HepG2 (cell line): ENCODE measurements around the gene RNF135. TPM values are rescaled to one million over a fixed set of nuclear protein-coding genes. Genes with fewer than 3 reads are reported as not detected.
A peak's percentile ranks its signal among the peaks of the same experiment; 100 is the strongest.

ENCODE experiments used
- ATAC-seq: fragments of 200-7000 bp; cut with Tn5 transposase; 3 replicates; pipeline ENCODE4 v1.9.1; 2020; ENCODE audit warnings: mild to moderate bottlenecking, moderate library complexity
- BruUV-seq: library from RNA; stranded (reverse); fragments of 400-500 nt; replicated peaks from 2 replicates; lab custom pipeline; 2021; lab: Mats Ljungman, UMichigan
- CTCF ChIA-PET: fragments of 300-600 bp; formaldehyde crosslinking; extraction: SDS; loops from one replicate; lab custom pipeline; 2021; ENCODE audit warnings: low total read pairs, inconsistent platforms, low intra/inter-chr PET ratio; lab: Yijun Ruan, JAX
- POLR2A ChIA-PET: fragments of 350-600 bp; sonication (Branson Sonifier 250); formaldehyde crosslinking; loops from one replicate; lab custom pipeline; 2020; ENCODE audit warnings: antibody characterized with exemption, inconsistent platforms; lab: Yijun Ruan, JAX
- DNase-seq: peaks from one replicate; pipeline ENCODE4 v3.0.0-alpha.2; 2015; ENCODE audit warnings: low spot score
- FAIRE-seq: peaks from 3 replicates; lab custom pipeline; 2011; peaks lifted over from hg19 to GRCh38; lab: Jason Lieb, UNC
- H2AFZ ChIP-seq: one replicate; pipeline ENCODE4 v1.6.1; 2011; ENCODE audit warnings: low read length, inconsistent platforms
- H3K27ac ChIP-seq: fragments of 300-600 bp; 3 replicates; pipeline ENCODE4 v1.8.0; 2011; ENCODE audit warnings: mixed run types, mild to moderate bottlenecking, mixed read lengths, low read length, inconsistent platforms; ENCODE audit not compliant: insufficient read depth; ENCODE audit errors: extremely low read length
- H3K27me3 ChIP-seq, 2 experiments: fragments of 200-600 bp in 1 of 2; 2 replicates in 1 of 2; 3 replicates in 1 of 2; pipeline versions ENCODE4 v1.6.0 to v1.8.0; 2011; ENCODE audit warnings: low read length in 2 of 2, mild to moderate bottlenecking in 2 of 2, moderate library complexity in 2 of 2, inconsistent platforms in 1 of 2; ENCODE audit not compliant: insufficient read depth in 2 of 2, control insufficient read depth in 1 of 2
- H3K36me3 ChIP-seq, 2 experiments: fragments of 200-600 bp in 1 of 2; replicated peaks in 1 of 2; 2 replicates in 1 of 2; 3 replicates in 1 of 2; pipeline versions ENCODE4 v1.5.1 to v1.8.0; 2011; ENCODE audit warnings: low read length in 2 of 2, inconsistent platforms in 1 of 2; ENCODE audit not compliant: insufficient read depth in 2 of 2, control insufficient read depth in 1 of 2
- H3K4me1 ChIP-seq: 2 replicates; pipeline ENCODE4 v1.5.1; 2012; ENCODE audit warnings: low read length, inconsistent platforms; ENCODE audit not compliant: insufficient read depth
- H3K4me2 ChIP-seq: 2 replicates; pipeline ENCODE4 v1.6.0; 2011; ENCODE audit warnings: low read depth, low read length, inconsistent platforms
- H3K4me3 ChIP-seq, 3 experiments: fragments of 200-600 bp in 1 of 3; sonication (generic), shearing (Covaris generic) in 1 of 3; replicated peaks in 1 of 3; 2 replicates each; pipeline ENCODE4 v1.5.1; 2011 to 2016; ENCODE audit warnings: low read length in 3 of 3, inconsistent platforms in 2 of 3, low read depth in 2 of 3, mild to moderate bottlenecking in 2 of 3, control low read depth in 1 of 3, mixed read lengths in 1 of 3; ENCODE audit not compliant: insufficient read depth in 1 of 3
- H3K79me2 ChIP-seq: one replicate; pipeline ENCODE4 v1.6.1; 2011; ENCODE audit warnings: low read length, inconsistent platforms; ENCODE audit not compliant: insufficient read depth
- H3K9ac ChIP-seq: 2 replicates; pipeline ENCODE4 v1.6.0; 2011; ENCODE audit warnings: mild to moderate bottlenecking, low read depth, low read length, inconsistent platforms; ENCODE audit not compliant: insufficient read depth
- H3K9me3 ChIP-seq: 2 replicates; pipeline ENCODE4 v1.5.1; 2012; ENCODE audit warnings: mild to moderate bottlenecking, low read length
- H4K20me1 ChIP-seq: 2 replicates; pipeline ENCODE4 v1.6.0; 2011; ENCODE audit warnings: inconsistent platforms, mild to moderate bottlenecking, low read length, moderate library complexity; ENCODE audit not compliant: insufficient read depth
- USF2 ChIP-seq, 2 experiments: sonication (generic) in 1 of 2; formaldehyde crosslinking in 1 of 2; IDR thresholded peaks; 2 replicates each; pipeline versions ENCODE4 v1.5.1 to v1.6.1; 2011 to 2020; ENCODE audit warnings: borderline replicate concordance in 1 of 2, low read depth in 1 of 2, low read length in 1 of 2, mild to moderate bottlenecking in 1 of 2, missing genetic modification reagents in 1 of 2, moderate library complexity in 1 of 2
- ZBTB49 ChIP-seq: sonication (generic); formaldehyde crosslinking; IDR thresholded peaks from 2 replicates; pipeline ENCODE4 v1.4.0; 2020; ENCODE audit warnings: missing genetic modification reagents, borderline replicate concordance
- WGBS: methylation state at CpG from one replicate; pipeline ENCODE4 v1.1.6; 2017; ENCODE audit warnings: low lambda C conversion rate; 5-methylcytosine and 5-hydroxymethylcytosine counted together
- in situ Hi-C: cut with HindIII; loops from 2 replicates; pipeline ENCODE4 v1.10.0; 2017; ENCODE audit warnings: low pct_unique_long_range_greater_than_20kb; ENCODE audit not compliant: extremely low pct_ligation_motif_present
- intact Hi-C: fragments of 100-400 bp; cut with micrococcal nuclease; formaldehyde crosslinking; loops from one replicate; pipeline ENCODE4 v1.10.0; 2022; ENCODE audit not compliant: unreplicated experiment
- polyA plus RNA-seq, 8 experiments: library from polyadenylated mRNA; depleted of rRNA in 3 of 8; stranded (reverse) in 7 of 8; unstranded in 1 of 8; fragments of >200 nt; fragmentation: Illumina TruSeq in 4 of 8; extraction: Trizol in 4 of 8; gene quantifications; 2 replicates each; pipeline versions ENCODE4 v1.2.1 to v1.2.3, GENCODE V29; 2011 to 2016; ENCODE audit warnings: low read depth in 4 of 8, missing spikeins in 1 of 8, mixed read lengths in 1 of 8; ENCODE audit not compliant: insufficient read depth in 1 of 8
- total RNA-seq, 5 experiments: library from RNA; depleted of rRNA; stranded (reverse); fragments of >200 nt; fragmentation: Illumina TruSeq; extraction: Trizol; gene quantifications; 2 replicates each; pipeline ENCODE4 v1.2.3, GENCODE V29; 2016; ENCODE audit warnings: low read depth in 1 of 5

Gene RNF135
- total and polyA plus RNA-seq, 2 of the 13 experiments (the other 11 are each of a cell fraction or from before 2014, with no cell fraction given): not detected

- no peaks in the 10 kb centered on the region for H3K79me2 ChIP-seq
- H3K9me3 ChIP-seq: no peaks in the 10 kb centered on the region
- H3K4me2 ChIP-seq: no peak overlapping the region
- H4K20me1 ChIP-seq: no peaks in the 10 kb centered on the region
- intact Hi-C loops: no loop called here
- no peak for DNase-seq
- FAIRE-seq: no peak
- H3K27me3 ChIP-seq: no peaks in the 10 kb centered on the region; a peak in 1 of 5 replicates
- peaks cover 14% of the 10 kb centered on the region for H3K4me1 ChIP-seq
- H3K36me3 ChIP-seq: no peaks in the 10 kb centered on the region
- no peak overlapping the region for H3K4me3 ChIP-seq
- no peak for TF ChIP-seq ZBTB49 (CRISPR knock-in tag)
- TF ChIP-seq USF2 (IDR thresholded peaks at IDR 0.05; ENCODE audit: low read depth, low read length): no peak
- TF ChIP-seq USF2 (CRISPR knock-in tag; IDR thresholded peaks at IDR 0.05; ENCODE audit: borderline replicate concordance): no peak
- ATAC-seq: peak; percentile 18; the same call in 1 of the 3 replicates
- no peak overlapping the region for H2AFZ ChIP-seq
- ChIA-PET CTCF (no interaction called here), POLR2A (no interaction called here)
- WGBS: 66% methylated on average over 6 of the region's 6 CpGs
- no peak overlapping the region for H3K9ac ChIP-seq
- no peak overlapping the region for H3K27ac ChIP-seq
- BruUV-seq: no TSS peak
- in situ Hi-C loops: no loop called here
Measured at GRCh38 chr17:30957741-30958140, 13.1 kb upstream of the RNF135 start.
